NCI-H187 (cell line): Measurements from ENCODE around the gene DDX3X.
"Not testable (repeated sequence)": the region's sequence is repeated elsewhere in the genome, so short reads cannot be mapped to it uniquely, and the experiment has no call there.

Source experiments
- DNase-seq, 2 experiments: peaks; one replicate each; lab custom pipeline; 2025; lab: John Stamatoyannopoulos, UW

Gene DDX3X

DNA sequence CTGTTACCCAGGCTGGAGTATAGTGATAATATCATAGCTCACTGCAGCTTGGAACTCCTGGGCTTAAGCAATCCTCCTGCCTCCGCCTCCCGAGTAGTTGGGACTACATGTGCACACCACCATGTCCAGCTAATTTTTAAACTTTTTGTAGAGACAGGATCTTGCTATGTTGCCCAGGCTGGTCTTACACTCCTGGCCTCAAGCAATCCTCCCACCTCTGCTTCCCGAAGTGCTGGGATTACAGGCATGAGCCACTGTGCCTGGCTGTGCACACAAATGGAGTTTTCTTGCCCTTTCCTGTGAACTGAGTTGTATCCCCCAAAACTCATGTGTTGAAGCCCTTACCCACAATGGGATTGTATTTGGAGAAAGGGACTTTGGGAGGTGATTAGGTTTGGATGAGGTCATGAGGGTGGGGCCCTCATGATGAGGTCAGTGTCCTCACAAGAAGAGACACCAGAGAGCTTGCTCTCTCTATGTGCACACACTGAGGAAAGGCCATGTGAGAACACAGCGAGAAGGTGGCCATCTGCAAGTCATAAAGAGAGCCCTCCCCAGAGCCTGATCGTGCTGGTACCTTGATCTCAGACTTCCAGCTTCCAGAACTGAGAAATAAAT is 40.1 kb downstream of the DDX3X start:
- no peak for DNase-seq

DNA sequence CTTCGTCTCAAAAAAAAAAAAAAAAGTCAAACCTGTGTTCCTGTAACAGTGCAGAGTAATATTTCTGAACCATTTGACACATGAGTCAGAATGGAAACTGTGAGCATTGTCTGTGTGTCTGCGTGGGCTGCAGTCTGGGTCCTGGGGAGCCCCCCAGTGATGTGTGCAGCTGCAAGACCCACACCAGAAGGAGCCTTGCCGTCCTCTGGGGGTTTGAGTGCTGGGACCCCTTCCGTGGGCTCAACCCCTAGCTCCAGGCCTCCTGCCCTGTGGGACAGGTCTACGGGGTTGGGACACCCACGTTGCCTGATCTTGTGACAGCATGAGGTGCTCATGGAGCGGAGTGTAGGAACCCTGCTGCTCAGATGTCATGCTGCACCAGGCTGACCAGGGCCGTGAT is 43.7 kb downstream of the DDX3X start:
- DNase-seq: no peak

DNA sequence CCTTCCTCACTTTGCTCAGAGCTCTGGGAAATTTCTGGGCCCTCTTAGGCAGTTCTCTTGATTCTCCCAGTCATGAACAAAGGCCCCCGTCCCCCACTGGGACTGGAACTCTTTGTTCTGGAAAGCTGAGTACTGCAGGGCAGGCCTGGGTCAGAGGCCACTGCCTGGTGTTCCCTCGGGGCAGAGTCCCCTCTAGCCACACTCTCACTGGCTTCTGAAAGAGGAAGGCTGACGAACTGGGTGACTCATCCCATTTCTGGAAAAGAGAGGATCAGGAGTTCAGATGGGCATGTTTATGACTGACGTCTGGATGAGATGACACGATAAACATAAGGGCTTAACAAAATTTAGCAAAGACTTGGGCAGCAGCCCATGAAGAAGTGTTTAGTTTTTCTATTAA is 47.7 kb downstream of the DDX3X start:
- DNase-seq: no peak

DNA sequence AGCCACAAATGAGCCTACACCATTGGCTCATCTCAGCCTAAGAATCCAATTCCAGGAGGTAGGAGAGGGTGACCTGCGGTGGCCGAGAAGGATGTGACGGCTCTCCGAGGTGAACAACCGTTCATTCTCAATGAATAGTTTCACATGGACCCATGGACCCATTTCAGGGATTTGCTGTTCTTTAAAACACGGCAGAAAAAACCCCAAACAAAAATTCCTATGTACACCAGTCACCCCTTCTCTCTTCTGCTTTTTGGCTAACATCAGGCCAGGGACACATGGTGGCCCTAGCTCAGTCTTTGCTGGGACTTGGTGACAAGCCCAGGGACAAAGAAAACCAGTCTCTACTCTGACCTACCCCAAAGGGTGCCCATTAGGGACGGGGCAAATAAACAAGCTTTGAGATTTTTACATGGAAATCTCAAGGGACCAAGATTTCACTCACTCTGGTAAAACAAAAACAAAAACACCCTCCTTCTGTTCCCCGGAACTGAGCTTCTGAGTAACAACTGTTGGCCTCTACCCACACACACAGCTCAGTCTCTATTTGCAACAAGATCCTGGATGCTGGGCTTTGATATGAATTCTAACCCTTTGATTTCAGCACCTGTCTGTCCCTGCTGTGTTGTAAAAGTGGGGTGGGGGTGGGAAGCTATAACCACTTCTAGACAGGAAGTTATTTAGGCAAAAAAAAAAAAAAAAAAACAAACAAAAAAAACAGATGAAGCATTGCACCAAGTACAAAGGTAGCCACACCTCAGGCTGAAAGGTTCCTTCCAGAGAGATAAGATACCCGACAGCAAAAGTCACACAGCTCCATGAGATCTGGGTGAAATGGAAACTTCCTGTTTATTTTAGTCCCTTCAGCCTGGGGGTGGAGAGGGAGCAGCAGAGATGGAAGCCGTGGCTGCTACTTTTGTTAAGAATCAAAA is 49.0 kb downstream of the DDX3X start:
- DNase-seq: no peak

DNA sequence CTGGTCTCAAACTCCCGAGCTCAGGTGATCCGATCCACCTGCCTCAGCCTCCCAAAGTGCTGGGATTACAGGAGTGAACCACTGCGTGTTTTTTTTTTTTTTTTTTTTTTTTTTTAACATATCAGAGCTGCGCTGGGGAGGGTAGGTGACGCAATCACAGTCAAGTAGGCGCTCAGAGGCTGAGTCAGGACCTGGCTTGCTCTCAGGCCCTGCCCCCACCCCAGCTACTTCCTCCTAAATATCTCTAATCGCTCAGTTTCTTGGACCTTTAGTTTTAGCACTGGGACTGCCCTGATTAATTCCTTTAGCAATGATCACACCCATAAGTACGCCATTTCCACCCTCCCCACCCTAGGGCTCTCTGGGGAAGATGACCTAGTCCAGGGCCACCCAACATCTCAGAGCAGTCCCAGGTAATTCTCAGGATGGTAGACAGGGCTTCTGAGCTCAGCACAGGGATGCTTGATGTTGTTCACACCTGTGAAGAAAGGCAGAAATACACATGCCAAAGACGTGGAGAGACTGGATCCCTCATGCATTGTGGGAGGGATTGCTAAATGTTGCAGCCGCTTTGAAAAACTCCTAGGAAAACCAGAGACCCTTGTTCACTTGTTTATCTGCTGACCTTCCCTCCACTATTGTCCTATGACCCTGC is 50.2 kb downstream of the DDX3X start:
- no peak for DNase-seq

DNA sequence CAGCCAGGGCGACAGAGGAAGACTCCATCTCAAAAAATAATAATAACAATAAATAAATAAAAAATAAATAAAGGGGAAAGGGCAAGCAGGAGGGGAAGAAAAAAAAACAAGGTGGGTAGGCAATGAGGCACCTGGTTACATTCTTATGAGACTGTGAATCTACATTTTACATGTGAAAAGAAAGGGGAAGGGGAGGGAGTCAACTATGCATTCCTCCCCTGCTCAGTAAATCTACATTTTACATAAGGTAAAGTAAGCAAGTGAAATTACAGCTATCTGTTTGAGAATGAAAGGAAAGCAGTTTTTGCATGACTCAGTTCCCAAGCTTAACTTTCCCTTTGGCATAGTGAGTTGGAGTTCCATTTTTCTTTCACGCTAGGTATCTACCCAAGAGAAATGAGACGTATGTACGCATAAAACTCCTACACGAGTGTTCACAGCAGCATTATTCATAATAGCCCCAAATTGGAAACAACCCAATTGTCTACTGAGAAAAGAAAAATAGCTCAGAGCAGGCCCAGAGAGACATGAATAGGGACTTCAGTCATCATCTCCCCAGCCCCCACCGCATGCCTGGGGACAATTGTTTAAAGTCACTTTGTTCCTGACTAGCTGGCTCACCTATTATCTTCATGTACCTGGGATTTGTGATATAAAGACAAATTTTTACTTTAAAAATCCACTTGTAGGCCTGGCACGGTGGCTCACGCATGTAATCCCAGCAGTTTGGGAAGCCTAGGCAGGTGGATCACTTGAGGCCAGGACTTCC is 52.4 kb downstream of the DDX3X start:
- no peak for DNase-seq

DNA sequence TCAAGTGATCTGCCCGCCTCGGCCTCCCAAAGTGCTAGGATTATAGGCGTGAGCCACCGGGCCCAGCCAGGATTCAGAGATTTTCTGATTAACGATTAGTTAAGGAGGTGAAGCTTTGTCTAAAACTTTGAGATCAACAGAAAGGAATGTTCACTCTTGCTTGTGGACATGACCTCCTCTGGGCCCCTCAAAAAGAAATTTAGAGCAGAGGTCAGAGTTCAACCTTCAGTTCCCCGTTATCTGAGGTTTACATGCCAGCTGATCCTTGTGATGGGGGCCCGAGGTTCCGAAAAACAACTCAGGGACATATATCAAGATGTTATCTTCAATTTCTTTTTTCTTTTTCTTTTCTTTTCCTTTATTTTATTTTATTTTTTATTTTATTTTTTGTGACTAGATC is 54.6 kb downstream of the DDX3X start:
- no peak for DNase-seq

DNA sequence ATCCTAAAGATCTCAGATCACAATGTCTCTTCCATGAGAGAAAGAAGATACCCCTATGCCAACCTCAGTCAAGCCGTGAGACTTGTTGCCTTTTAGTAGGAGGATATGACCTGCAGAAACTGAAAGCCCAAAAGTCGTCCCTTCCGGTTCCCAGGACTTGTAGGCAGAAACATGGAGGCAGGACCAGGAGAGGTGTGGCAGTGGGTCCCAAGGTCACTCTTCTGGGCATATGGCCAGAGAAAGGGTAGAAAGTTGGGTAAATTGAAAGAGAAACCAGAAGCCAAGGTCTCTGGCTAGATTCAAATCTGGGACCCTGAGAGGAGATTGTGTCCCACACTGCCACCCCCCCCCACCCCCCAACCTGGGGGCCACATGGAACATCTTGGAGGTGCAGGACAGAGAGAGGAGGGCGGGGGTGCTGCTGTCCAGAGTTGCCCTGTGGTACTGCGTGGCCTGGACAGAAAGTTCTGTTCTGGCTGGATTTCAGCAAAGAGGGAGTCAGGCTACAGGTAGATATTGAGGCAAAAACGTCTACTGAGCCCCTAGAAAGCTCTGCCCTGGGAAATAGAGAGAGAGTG is 55.4 kb downstream of the DDX3X start:
- no peak for DNase-seq

DNA sequence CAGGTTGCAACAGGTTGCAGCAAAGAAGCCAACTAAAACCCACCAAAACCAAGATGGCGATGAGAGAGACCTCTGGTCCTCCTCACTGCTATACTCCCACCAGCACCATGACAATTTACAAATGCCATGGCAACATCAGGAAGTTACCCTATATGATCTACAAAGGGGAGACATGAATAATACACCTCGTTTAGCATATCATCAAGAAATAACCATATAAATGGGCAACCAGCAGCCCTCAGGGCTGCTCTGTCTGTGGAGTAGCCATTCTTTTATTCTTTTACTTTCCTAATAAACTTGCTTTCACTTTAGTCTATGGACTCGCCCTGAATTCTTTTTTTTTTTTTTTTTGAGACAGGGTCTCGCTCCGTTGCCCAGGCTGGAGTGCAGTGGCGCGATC is 56.6 kb downstream of the DDX3X start:
- not testable (repeated sequence) for DNase-seq

DNA sequence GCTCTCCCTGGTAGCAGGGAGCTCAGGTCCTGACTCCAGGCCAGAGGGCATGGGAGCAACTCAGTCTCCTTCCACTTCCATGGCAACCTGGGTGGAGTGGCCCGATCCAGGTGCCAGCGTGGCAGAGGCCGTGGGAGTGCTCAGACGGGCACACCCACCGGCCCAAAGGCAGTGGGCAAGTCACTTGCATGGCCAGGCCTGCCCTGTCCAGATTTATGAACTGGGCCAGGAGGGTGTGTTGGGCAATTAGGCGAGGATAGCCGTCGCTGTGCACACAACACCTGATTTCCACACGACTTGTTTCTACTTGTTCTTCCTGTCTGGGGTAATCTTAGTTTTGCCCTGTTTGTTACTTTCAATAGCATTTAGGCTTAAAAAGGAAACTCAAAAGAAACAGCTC is 57.6 kb downstream of the DDX3X start:
- no peak for DNase-seq

DNA sequence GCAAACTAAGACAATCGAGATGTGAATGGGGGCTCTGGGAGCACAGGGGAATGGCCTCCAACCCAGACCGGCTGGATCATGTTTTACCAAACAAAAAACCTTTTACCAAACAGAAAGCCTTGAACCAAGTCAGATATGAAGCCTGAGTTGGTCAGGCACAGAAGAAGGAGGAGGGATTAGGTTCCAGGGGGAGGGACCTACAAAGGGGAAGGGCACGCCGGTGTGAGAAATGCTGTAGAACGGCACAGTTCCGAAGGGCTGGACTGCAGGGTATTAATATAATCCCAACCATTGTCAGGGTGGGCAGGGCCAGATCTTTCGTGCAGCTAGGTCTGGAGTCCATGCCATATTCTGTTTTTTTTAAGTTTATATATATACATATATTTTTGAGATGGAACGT is 60.3 kb downstream of the DDX3X start:
- no peak for DNase-seq

DNA sequence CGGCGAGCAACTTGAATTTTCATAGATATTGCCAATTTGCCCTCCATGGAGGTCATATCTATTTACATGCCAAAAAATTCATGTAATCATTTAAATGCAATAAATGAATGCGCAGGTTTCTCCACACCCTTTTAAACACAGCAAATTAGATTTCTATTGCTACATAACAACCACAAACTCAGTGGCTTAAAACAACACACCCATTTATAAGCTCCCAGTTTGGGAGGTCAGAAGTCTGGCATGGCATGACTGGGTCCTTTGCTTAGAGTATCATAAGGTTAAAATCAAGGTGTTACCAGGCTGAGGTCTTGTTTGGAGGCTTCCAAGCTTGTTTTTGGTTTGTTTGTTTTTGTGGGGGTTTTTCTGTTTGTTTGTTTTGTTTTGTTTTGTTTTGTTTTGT is 63.3 kb downstream of the DDX3X start:
- no peak for DNase-seq

DNA sequence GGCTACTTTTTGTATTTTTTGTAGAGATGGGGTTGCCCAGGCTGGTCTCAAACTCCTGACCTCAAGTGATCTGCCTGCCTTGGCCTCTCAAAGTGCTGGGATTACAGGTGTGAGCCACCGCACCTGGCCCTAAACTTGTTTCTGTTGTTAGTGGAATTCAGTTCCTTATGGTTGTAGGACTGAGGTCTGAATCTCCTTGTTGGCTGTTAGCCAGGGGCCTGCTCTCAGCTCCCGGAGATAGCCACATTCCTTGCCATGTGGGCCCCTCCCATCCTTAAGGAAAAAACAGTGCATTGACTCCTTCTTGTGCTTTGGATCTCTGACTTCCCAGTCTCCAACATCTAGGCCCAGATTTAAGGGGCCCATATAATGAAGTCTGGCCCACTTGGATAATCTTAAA is 63.8 kb downstream of the DDX3X start:
- DNase-seq: no peak

DNA sequence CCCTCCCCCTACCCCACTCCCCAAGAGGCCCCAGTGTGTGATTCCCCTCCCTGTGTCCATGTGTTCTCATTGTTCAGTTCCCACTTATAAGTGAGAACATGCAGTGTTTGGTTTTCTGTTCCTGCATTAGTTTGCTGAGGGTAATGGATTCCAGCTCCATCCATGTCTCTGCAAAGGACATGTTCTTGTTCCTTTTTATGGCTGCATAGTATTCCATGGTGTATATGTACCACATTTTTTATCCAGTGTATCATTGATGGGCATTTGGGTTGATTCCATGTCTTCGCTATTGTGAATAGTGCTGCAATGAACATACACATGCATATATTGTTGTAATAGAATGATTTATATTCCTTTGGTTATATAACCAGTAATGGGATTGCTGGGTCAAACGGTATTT is 68.6 kb downstream of the DDX3X start:
- DNase-seq: not testable (repeated sequence)

DNA sequence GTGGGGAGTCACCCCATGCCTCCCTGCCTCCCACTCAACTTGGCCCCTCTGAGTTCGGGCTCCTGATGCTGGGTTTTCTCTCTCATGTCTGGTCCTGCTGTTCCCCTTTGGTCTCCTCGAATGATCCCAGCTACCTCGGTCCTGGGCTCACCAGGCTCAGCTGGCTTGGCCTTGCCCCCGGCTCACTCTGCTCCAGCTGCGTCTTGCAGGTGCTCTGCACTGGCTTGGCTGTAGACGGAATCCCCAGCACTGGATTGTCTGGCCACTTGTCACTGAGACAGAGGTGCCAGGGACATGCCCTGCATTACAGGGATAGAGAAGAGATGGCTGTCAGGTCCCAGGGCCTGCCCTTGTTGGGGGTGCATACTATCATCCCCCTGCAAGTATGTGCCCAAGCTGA is 71.6 kb downstream of the DDX3X start:
- no peak for DNase-seq

DNA sequence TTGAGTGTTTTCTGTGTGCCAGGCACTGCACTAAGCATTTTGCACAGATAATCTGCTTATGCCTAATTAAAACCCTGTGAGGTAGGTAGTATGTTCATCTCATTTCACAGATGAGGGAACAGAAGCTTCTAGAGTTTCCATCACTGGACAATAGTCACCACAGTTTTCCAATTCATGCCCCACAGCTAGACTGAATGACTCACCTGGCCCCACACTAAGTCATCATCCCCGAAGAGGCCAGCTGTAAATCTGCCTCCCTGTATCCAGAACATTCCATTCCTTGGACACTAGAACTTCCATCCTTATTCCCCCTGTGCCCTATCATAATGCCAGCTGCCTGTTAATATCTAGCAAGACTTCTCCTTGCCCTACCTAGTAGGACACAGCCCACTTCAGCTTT is 72.2 kb downstream of the DDX3X start:
- DNase-seq: no peak

DNA sequence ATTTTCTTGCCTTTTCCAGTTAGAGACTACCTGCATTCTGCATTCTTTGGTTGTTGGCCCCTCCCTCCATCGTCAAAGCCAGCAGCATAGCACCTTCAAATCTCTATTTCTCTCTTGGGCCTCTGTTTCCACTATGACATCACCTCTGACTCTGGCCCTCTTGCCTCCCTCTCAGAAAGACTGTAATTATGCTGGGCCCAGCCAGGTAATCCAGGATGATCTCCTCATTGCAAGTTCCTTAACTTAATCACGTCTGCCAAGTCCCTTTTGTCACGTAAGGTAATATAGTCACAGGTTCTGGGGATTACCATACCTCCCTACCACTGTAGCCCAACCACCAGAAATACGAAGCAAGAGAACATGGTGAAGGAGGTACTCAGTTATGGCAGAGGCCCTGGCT is 73.9 kb downstream of the DDX3X start:
- DNase-seq: no peak

DNA sequence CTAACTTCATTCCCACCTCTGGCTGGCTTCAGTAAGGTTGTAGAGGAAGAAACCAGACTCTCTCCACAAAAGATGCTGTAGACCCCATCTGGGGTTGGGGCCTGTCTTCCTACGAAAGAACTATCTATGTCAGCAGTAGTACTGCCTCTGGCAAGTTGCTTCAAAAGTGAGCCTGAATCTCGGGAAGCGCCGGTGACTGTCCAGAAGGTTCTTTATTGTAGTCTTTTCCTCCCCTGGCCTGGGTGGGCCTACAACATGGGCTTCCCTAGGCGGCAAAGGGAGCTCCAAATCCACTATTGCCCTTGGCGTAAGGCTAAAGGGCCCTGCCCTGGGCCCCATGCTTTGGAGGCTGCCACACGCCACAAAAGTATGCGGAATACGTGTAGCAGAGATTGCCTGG is 74.6 kb downstream of the DDX3X start:
- DNase-seq: no peak

DNA sequence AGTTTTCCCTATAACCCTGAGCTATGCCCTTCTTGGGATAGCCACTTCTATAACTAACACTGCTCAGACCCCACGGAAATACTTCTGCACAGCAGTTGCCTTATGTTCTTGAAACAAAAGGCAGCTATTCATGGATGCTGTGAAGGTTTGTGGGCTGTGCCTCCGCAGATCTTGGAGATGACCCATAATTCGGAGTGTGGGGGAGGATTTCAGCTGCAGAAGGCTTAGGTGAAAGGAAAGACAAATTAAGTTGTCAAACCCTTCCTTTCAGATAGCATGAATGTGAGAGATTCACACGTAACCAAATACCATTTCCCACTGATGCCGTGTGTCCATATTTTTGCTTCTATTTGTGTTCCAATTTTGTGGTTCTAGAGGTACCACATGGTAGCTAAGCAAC is 75.0 kb downstream of the DDX3X start:
- DNase-seq: no peak

DNA sequence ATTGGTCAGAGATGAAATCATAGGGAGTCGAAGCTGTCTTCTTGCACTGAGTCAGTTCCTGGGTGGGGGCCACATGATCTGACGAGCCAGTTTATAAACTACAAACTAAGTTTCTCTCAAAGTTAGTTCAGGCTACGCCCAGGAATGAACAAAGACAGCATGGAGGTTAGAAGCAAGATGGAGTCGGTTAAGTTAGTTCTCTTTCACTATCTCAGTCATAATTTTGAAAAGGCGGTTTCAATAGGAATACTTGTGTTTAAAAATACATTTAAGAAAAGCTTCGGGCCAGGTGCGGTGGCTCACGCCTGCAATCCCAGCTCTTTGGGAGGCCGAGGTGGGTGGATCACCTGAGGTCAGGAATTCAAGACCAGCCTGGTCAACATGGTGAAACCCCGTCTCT is 77.3 kb downstream of the DDX3X start:
- DNase-seq: not testable (repeated sequence)

DNA sequence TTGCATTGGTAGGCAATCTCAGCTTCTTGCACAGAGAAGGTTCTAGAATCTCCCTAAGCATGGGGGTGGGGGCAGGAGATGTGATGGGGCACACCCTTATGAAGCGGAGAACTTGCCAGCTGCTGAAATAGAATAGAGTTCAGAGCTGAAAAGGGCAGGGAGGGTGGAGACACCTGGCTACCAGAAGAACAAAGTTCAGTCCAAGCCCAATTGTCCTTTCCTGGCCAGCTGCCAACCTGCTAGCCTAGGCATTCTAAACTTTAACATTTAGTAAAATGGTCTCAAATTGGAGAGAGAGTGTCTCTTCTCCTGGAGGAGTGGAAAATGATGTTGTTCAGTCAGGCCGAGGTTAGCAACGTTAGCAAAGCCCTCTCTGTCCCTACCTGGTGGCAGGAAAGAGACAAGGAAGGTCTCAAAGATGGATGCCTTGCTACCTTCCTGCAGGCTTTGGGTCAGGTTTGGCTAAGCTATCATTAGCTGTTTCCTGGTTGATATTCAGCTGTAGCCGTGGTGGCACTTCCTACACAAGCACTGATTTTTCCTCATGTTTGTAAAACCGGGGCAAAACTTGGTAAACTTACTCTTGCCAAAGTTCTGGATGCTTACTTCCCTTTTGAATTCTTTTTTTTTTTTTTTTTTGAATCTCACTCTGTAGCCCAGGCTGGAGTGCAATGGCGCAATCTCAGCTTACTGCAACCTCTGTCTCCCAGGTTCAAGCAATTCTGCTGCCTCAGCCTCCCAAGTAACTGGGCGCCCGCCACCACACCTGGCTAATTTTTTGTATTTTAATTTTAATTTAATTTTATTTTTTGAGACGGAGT is 78.5 kb downstream of the DDX3X start:
- no peak for DNase-seq
